Thoracic aorta (tissue), 2 donors: Measurements from ENCODE around the gene ADH1B. TPM values are rescaled to one million over a fixed set of nuclear protein-coding genes. Genes with fewer than 3 reads are reported as not detected.

Experiments
- ATAC-seq: fragments of 150-250 bp; one replicate; pipeline ENCODE4 v1.8.0; 2017; ENCODE audit warnings: low read depth; ENCODE audit not compliant: insufficient number of reproducible peaks, low FRiP score
- DNase-seq: peaks from one replicate; pipeline ENCODE4 v3.0.0-alpha.2; 2020; ENCODE audit warnings: low spot score
- H3K27ac ChIP-seq, 2 donors: fragments of 200-600 bp; sonication (generic); 1 replicate in 1 of 2; 2 replicates in 1 of 2; pipeline ENCODE4 v1.5.1; 2016; ENCODE audit warnings: mild to moderate bottlenecking in 2 of 2, moderate library complexity in 2 of 2
- H3K27me3 ChIP-seq: fragments of 200-600 bp; sonication (generic); replicated peaks from 2 replicates; pipeline ENCODE4 v1.6.0; 2016; ENCODE audit warnings: mild to moderate bottlenecking; ENCODE audit not compliant: insufficient read depth
- H3K36me3 ChIP-seq: fragments of 200-600 bp; sonication (generic); one replicate; pipeline ENCODE4 v1.5.1; 2016
- H3K4me1 ChIP-seq, 2 donors: fragments of 200-600 bp; sonication (generic); 1 replicate in 1 of 2; 2 replicates in 1 of 2; pipeline versions ENCODE4 v1.5.1 to v1.6.0; 2016; ENCODE audit warnings: low read depth in 2 of 2, mild to moderate bottlenecking in 1 of 2; ENCODE audit not compliant: control insufficient read depth in 1 of 2
- H3K4me3 ChIP-seq: fragments of 200-600 bp; sonication (generic); 2 replicates; pipeline ENCODE4 v1.5.1; 2016; ENCODE audit warnings: mild to moderate bottlenecking
- H3K9me3 ChIP-seq: fragments of 200-600 bp; sonication (generic); 2 replicates; pipeline ENCODE4 v1.5.1; 2016
- total RNA-seq, 2 donors: library from RNA; depleted of rRNA; stranded (reverse); fragments of >200 nt; gene quantifications; one replicate each; pipeline versions ENCODE4 v1.1.0 to v1.2.3, GENCODE V29; 2016
- TF ChIP-seq, protein P1 (sequence below): fragments of 200-600 bp; sonication (generic); IDR thresholded peaks from one replicate; pipeline ENCODE4 v1.5.1; 2019; ENCODE audit warnings: antibody characterized with exemption

ADH1B gene
- total RNA-seq, 2 donors from 2014 or later = 1,169 to 1,563 TPM

DNA sequence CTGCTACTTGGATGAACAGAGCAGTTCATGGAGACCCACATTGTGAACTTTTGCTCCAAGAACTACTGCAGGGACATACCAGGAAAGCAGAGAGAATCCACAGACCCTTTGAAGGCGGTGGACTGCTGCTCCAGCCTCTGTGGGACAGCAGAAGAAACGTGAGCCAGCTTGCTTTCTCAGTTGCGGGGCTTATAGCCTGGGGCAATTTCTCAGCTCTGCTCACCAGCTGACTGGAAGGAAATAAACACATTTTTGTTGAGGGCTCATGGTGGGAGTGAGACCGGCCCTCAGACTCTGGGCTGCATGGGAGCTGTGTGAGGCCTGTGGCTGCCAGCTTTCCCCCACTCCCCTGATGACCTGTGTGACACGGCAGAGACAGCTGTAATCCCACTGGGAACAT is 27.8 kb downstream of the ADH1B start:
- H3K27ac ChIP-seq = no peak overlapping the region
- H3K36me3 ChIP-seq = no peaks in the 10 kb centered on the region
- H3K9me3 ChIP-seq = no peaks in the 10 kb centered on the region
- H3K27me3 ChIP-seq = no peaks in the 10 kb centered on the region
- H3K4me1 ChIP-seq = no peaks in the 10 kb centered on the region
- H3K4me3 ChIP-seq = no peak overlapping the region
- no peak for DNase-seq
- TF ChIP-seq, protein P1, sequence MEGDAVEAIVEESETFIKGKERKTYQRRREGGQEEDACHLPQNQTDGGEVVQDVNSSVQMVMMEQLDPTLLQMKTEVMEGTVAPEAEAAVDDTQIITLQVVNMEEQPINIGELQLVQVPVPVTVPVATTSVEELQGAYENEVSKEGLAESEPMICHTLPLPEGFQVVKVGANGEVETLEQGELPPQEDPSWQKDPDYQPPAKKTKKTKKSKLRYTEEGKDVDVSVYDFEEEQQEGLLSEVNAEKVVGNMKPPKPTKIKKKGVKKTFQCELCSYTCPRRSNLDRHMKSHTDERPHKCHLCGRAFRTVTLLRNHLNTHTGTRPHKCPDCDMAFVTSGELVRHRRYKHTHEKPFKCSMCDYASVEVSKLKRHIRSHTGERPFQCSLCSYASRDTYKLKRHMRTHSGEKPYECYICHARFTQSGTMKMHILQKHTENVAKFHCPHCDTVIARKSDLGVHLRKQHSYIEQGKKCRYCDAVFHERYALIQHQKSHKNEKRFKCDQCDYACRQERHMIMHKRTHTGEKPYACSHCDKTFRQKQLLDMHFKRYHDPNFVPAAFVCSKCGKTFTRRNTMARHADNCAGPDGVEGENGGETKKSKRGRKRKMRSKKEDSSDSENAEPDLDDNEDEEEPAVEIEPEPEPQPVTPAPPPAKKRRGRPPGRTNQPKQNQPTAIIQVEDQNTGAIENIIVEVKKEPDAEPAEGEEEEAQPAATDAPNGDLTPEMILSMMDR = no peak
- ATAC-seq = no peak

DNA sequence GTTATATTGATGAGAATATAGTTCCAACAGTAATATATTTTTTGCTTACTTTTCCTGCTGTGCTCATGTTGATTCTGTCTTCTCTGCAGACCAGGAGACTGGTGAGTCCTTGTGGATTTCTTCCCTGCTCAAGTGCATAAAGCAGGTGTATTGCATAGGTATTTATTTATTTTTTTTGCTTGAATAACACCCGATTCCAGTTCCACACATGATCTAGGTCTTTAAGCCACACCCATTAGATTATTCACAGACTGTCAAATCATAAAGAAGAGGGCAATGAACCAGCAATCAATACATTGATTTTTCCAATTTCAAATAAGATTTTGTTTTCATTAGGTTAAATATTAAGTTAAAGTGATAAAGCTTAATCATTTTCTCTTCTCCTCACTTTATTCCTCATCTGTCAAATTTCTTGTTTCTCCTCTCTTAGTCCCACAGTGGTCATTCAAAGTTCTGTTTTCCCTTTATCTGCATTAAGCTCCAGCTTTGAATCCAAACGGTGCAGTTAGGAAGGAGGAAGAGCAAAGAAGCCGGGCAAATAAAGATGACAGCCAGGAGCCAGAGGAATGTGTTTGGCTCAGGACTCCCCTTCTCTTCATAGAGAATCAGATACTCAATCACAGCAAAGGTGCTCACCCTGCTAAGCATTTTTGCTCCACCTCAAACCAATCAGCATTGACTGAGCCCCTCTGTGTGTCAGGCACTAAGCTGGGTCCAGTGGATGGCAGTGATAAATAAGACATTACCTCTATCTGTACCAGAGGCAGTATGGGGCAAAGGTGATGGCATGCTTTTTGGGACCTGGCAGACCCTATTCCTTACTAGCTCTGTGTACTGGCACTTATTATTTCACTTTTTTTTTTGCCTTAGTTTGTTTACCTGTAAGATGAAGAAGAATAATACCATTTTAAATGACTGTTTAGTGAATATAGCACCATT is 30.1 kb downstream of the ADH1B start, which contains the start of gene ADH1A:
TSS of gene ADH1A (minus strand) at position 138 of the 939 bp plus-strand sequence. CDS start at position 67, 71 bp downstream.
- Histone ChIP-seq H3K4me3 (no peak within 1 kb of the TSS), H3K4me1 (no peaks in the 10 kb centered on the region), H3K27me3 (no peaks in the 10 kb centered on the region), H3K9me3 (no peaks in the 10 kb centered on the region), H3K27ac (no peak within 1 kb of the TSS), H3K36me3 (no peaks in the 10 kb centered on the region)
- ATAC-seq (no peak), DNase-seq (no peak)
- TF ChIP-seq, protein P1 = no peak

DNA sequence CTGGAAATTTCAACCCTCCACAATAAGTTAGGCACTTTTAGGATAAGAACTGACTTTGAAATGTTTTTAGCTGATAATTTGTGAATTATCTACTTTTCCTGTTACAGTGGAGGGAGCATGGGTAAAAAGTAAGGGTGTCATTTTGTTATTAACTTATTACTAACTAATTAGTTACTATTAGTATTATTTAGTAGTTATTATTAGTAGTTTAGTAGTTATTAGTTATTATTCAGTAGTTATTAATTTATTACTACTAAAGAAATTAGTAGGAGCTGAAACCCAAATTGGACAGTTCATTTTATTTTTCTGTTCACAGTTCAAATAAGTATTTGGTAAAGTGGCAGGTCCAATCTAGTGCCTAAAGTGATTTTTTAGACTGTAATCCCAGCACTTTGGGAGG is 35.8 kb downstream of the ADH1B start:
- ATAC-seq = no peak
- DNase-seq = no peak
- no peak overlapping the region for H3K4me3 ChIP-seq
- peak overlapping the region in 1 of 2 donors; percentile 48 for H3K27ac ChIP-seq
- peaks cover 2 to 13% of the 10 kb centered on the region in 2 donors for H3K4me1 ChIP-seq
- H3K9me3 ChIP-seq = no peaks in the 10 kb centered on the region
- TF ChIP-seq, protein P1 = no peak
- H3K36me3 ChIP-seq = no peaks in the 10 kb centered on the region
- H3K27me3 ChIP-seq = no peaks in the 10 kb centered on the region

DNA sequence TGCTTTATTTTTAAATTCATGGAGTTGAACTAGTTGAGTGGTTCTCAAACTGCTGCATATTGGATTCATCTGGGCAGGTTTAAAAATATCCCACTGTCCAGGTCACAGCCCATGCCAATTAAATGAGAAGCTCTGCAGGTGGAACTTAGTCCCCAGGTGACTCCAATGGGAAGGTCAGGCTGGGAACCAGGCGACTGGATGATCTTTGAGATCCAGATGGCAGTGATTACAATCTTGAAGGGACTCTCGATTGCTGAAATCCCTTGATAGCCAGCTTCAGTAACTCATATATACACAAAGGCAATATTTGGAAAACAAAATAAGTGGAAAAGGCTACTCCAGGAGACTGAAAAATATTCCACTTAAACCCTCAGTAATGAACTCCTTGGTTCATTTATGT is 38.5 kb downstream of the ADH1B start:
- Histone ChIP-seq H3K36me3 (no peaks in the 10 kb centered on the region), H3K4me3 (no peak overlapping the region), H3K27ac (no peak overlapping the region), H3K27me3 (no peaks in the 10 kb centered on the region), H3K4me1 (peaks cover 2 to 13% of the 10 kb centered on the region in 2 donors), H3K9me3 (no peaks in the 10 kb centered on the region)
- ATAC-seq = no peak
- no peak for DNase-seq
- TF ChIP-seq, protein P1 = no peak

DNA sequence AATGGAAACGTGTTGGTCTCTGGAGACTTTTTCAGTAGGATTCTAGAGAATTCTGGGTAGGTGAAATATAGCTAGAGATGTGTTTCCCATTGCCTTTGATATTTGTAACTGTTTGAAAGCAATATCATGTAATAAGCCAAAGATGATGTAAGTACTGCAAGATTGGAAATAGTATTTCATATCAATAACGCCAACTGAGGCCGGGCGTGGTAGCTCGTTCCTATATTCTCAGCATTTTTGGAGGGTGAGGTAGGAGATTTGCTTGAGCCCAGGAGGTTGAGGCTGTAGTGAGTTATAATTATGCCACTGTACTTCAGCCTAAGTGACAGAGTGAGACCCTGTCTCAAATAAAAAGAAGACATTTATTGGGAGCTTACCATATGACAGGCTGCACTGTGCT is 39.9 kb downstream of the ADH1B start:
- Histone ChIP-seq H3K27me3 (no peaks in the 10 kb centered on the region), H3K27ac (no peak overlapping the region), H3K4me1 (peaks cover 2 to 13% of the 10 kb centered on the region in 2 donors), H3K9me3 (no peaks in the 10 kb centered on the region), H3K4me3 (no peak overlapping the region), H3K36me3 (no peaks in the 10 kb centered on the region)
- ATAC-seq = no peak
- DNase-seq = no peak
- TF ChIP-seq, protein P1 = no peak
